SJSA1 (cell line): Measurements from ENCODE around the gene MRAP2. TPM values are rescaled to one million over a fixed set of nuclear protein-coding genes. Genes with fewer than 3 reads are reported as not detected.
"Not testable (repeated sequence)": the region's sequence is repeated elsewhere in the genome, so short reads cannot be mapped to it uniquely, and the experiment has no call there.

Source experiments
- DNase-seq, 2 experiments: peaks; one replicate each; pipeline ENCODE4 v3.0.0-alpha.2; 2015 to 2020; ENCODE audit warnings: low spot score in 2 of 2, low read depth in 1 of 2
- H3K27ac ChIP-seq: fragments of 250-450 bp; sonication (Bioruptor Pico); 2 replicates; pipeline ENCODE4 v1.5.1; 2020; ENCODE audit warnings: mild to moderate bottlenecking, moderate library complexity
- H3K27me3 ChIP-seq: fragments of 250-450 bp; sonication (Bioruptor Pico); replicated peaks from 2 replicates; pipeline ENCODE4 v1.5.1; 2020; ENCODE audit warnings: mild to moderate bottlenecking, moderate library complexity
- H3K36me3 ChIP-seq: fragments of 250-450 bp; sonication (Bioruptor Pico); 2 replicates; pipeline ENCODE4 v1.5.1; 2020; ENCODE audit warnings: mild to moderate bottlenecking
- H3K4me1 ChIP-seq: fragments of 250-450 bp; sonication (Bioruptor Pico); replicated peaks from 2 replicates; pipeline ENCODE4 v1.6.1; 2021; ENCODE audit warnings: mild to moderate bottlenecking
- H3K4me3 ChIP-seq: fragments of 250-450 bp; sonication (Bioruptor Pico); 2 replicates; pipeline ENCODE4 v1.5.1; 2020; ENCODE audit warnings: mild to moderate bottlenecking
- H3K9me3 ChIP-seq: fragments of 250-450 bp; sonication (Bioruptor Pico); replicated peaks from 2 replicates; pipeline ENCODE4 v1.5.1; 2020; ENCODE audit warnings: mild to moderate bottlenecking
- total RNA-seq: library from RNA; depleted of rRNA; stranded (reverse); fragments of >200 nt; shearing (Covaris generic); gene quantifications from 2 replicates; pipeline ENCODE4 v1.2.3, GENCODE V29; 2014

MRAP2 gene
- total RNA-seq, 1 experiment from 2014 or later: not detected

DNA sequence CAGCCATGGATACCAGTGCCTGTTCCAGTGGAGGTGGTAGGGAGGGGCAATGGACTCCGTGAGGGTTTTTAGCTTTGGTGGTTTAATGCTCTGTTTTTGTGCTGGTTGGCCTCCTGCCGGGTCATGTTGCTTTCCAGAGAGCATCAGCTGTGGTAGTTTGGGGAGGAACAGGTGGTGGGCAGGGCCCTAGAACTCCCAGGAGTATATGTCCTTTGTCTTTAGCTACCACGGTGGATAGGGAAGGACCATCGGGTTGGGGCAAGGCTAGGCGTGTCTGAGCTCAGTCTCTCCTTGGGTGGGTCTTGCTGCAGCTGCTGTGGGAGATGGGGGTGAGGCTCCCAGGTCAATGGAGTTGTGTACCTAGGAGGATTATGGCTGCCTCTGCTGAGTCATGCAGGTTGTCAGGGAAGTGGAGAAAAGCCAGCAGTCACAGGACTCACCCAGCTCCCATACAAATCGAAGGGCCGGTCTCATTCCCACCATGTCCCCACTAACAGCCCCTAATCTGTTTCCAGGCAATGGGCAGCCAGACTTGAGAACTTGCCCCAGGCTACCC lies 38.9 kb downstream of the MRAP2 start:
- no peak overlapping the region for H3K27ac ChIP-seq
- H3K27me3 ChIP-seq: no peaks in the 10 kb centered on the region
- no peaks in the 10 kb centered on the region for H3K4me1 ChIP-seq
- H3K36me3 ChIP-seq: no peaks in the 10 kb centered on the region
- H3K4me3 ChIP-seq: no peak overlapping the region
- DNase-seq: no peak
- H3K9me3 ChIP-seq: no peaks in the 10 kb centered on the region

DNA sequence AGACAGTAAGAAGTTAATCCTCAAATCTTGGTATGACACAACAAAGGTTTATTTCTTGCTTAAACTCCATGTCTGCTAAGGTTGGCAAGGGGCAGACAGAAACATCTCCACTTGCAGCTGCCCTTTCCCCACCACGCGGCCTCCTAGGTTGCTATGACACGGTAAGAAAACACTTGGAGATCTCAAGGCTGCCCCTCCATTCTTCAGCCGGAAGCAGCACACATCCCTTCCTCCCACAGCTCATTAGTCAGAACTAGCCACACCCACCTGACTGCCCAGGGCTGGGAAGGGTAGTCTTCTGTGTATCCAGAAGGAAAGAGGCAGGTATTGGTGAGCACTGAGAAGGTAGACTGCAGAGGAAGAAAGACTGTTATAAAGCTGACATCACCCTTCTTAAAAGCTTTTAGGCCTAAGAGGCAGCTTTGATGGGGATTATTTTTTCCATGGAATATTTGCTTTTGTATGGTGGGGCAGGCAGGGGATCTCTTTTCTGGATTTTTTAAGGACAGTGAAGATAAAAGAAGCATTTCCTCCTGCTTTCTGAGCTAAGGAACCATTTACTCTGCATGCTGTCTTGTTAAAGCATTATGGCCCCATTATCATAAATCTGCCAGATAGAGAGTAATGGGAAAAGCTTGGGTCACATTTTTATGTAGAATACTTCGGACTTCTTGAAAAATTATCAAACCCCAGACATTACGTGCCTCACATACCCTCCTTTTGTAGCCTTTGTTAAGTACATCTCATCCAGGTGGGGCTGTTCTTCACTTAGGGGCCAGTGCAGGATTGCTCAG lies 41.6 kb downstream of the MRAP2 start:
- no peaks in the 10 kb centered on the region for H3K9me3 ChIP-seq
- DNase-seq: no peak
- H3K27me3 ChIP-seq: no peaks in the 10 kb centered on the region
- H3K4me3 ChIP-seq: no peak overlapping the region
- H3K36me3 ChIP-seq: no peaks in the 10 kb centered on the region
- H3K27ac ChIP-seq: no peak overlapping the region
- no peaks in the 10 kb centered on the region for H3K4me1 ChIP-seq

DNA sequence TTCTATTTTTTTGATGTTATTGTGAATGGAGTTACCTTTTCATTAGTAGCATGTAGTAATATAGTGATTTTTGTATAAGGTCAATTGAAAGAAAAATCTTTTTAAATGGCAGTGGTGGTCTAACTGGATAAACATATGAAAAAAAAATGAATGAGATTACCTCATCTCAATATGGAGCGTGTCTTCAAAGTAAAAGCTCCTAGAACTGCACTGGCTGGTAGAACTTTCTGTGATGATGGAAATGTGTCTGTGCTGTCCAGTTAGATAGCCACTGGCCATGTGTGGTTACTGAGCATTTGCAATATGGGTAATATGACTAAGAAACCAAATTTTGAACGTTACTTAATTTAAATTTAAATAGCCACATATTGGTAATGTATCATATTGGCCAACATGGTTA lies 44.1 kb downstream of the MRAP2 start:
- Histone ChIP-seq H3K36me3 (no peaks in the 10 kb centered on the region), H3K9me3 (no peaks in the 10 kb centered on the region), H3K27ac (no peak overlapping the region), H3K4me3 (no peak overlapping the region), H3K4me1 (no peaks in the 10 kb centered on the region), H3K27me3 (no peaks in the 10 kb centered on the region)
- no peak for DNase-seq

DNA sequence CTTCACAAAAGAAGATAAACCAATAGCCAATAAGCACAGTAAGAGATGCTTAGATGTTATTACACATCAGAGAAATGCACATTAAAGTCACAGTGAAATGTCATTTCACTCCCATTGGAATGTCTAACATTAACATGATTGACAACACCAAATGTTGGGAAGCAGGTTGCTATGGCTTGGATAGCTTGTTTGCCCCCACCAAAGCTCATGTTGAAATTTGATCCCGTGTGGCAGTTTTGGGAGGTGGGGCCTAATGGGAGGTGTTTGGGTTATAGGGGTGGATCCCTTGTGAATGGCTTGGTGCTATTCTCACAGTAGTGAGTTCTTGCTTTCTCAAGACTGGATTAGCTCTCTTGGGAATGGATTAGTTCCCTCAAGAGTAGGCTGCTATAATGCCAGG lies 44.8 kb downstream of the MRAP2 start:
- Histone ChIP-seq H3K36me3 (no peaks in the 10 kb centered on the region), H3K27ac (no peak overlapping the region), H3K9me3 (no peaks in the 10 kb centered on the region), H3K4me3 (no peak overlapping the region), H3K27me3 (no peaks in the 10 kb centered on the region), H3K4me1 (no peaks in the 10 kb centered on the region)
- no peak for DNase-seq

DNA sequence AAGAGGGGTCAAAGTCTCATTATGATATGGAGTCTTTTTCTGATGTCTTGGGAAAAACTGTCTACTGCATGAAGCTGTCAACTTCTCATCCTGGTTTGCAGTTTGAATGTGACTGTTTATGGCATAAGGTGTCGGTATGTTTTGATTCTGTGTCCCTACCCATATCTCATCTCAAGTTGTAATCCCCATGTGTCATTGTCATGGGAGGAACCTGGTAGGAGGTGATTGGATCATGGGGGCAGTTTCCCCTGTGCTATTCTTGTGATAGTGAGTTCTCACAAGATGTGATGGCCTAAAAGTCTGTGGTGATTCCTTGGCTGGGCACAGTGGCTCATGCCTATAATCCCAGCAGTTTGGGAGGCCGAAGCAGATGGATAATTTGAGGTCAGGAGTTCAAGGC lies 47.6 kb downstream of the MRAP2 start:
- no peaks in the 10 kb centered on the region for H3K36me3 ChIP-seq
- no peak overlapping the region for H3K27ac ChIP-seq
- H3K4me3 ChIP-seq: no peak overlapping the region
- no peaks in the 10 kb centered on the region for H3K9me3 ChIP-seq
- H3K27me3 ChIP-seq: no peaks in the 10 kb centered on the region; the same call in 1 of the 2 replicates
- DNase-seq: no peak
- no peaks in the 10 kb centered on the region for H3K4me1 ChIP-seq

DNA sequence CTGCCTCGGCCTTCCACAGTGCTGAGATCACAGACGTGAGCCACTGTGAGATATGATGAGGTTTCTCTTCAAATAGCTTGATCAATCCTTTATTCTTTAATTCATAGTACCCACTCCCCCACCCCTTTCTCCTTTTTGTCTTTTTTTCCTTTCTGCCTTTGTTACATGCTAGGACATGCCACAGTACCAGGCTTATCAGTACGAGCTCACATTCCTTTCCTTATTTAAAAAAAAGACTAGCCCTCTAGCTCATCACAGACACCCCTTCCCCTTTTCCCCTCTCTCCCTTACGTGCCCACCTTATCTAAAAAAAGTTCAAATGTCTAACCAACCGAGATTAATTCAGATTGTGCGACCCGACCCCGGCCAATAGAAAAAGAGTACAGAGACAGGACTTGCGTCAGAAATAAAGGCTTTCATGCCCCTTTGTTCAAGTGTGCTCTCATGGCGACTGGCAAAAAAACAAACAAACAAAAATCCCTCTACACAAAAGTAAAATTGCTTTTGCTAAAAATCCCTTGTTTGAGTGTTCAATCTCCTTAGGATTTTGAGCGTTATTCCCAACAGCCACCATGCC lies 49.2 kb downstream of the MRAP2 start:
- Histone ChIP-seq H3K36me3 (no peaks in the 10 kb centered on the region), H3K27me3 (no peaks in the 10 kb centered on the region; the same call in 1 of the 2 replicates), H3K27ac (no peak overlapping the region), H3K9me3 (no peaks in the 10 kb centered on the region), H3K4me1 (no peaks in the 10 kb centered on the region), H3K4me3 (no peak overlapping the region)
- DNase-seq: no peak

DNA sequence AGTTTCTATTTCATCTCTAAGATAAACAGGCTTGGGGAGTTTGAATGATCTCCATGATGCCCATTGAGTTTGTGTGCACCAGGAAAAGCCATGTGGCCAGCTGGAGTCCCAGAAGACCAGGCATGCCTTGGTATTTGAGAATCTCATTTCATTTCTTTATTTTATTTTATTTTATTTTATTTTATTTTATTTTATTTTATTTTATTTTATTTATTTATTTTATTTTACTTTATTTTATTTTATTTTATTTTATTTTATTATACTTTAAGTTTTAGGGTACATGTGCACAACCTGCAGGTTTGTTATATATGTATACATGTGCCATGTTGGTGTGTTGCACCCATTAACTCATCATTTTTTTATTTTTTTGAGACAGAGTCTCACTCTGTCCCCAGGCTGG lies 51.1 kb downstream of the MRAP2 start:
- H3K36me3 ChIP-seq, H3K4me1 ChIP-seq, H3K27ac ChIP-seq, H3K27me3 ChIP-seq, H3K4me3 ChIP-seq, DNase-seq, H3K9me3 ChIP-seq: not testable (repeated sequence)

DNA sequence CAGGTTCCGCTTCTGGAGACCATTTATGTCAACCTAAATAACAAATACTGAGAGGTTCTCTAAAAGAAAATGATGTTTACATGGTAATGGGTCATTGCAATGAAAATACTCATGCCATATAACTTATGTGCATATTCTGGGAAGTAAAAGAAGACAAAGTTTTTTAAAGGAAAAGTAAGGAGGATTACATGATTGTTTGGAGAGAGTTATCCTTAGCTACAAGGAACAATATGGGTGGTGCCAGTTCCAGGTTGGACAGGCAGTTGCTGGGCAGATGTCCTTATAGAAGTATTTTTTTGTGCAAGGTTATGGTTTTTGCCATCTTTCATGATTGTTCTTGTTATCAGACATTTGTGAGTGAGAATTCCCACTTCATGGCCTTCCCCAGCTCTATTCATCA lies 52.5 kb downstream of the MRAP2 start:
- Histone ChIP-seq H3K36me3 (no peaks in the 10 kb centered on the region), H3K4me1 (no peaks in the 10 kb centered on the region)

DNA sequence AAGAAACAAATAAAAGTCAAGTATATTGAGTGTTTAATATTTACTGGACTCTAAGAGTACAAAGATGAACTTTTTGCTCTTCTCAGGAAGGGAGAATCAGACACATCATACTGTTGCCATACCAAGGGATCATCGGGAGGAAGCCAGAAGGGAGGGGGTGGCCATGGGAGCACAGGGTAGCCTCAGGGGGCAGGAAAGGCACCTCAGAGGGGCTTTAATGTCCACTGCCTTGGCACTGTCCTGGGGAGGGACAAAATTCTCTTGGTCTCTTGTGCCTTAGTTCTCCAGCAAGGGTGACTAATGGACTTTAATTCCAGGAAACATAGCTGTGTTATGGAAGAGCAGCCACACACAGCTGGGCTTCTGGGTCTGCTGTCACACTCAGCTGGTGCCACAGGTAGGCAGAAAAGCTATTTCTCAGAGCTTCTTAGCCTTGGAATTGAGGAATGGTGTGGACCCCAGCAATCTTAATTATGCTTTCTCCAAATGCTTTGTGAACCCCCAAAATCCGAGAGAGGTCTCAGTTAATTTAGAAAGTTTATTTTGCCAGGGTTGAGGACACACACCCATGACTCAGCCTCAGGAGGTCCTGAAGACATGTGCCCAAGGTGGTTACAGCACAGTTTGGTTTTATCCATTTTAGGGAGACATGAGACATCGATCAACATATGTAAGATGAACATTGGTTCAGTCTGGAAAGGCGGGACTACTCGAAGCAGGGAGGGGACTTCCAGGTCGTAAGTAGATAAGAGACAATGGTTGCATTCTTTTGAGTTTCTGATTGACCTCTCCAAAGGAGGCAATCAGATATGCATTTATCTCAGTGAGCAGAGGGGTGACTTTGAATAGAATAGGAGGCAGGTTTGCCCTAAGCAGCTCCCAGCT lies 53.2 kb downstream of the MRAP2 start:
- H3K36me3 ChIP-seq: no peaks in the 10 kb centered on the region

More for the DNA sequence above, 52.5 kb downstream of the MRAP2 start:
- no peaks in the 10 kb centered on the region; the same call in 1 of the 2 replicates for H3K27me3 ChIP-seq
- H3K9me3 ChIP-seq: no peaks in the 10 kb centered on the region
- no peak overlapping the region for H3K4me3 ChIP-seq
- no peak for DNase-seq
- H3K27ac ChIP-seq: no peak overlapping the region

DNA sequence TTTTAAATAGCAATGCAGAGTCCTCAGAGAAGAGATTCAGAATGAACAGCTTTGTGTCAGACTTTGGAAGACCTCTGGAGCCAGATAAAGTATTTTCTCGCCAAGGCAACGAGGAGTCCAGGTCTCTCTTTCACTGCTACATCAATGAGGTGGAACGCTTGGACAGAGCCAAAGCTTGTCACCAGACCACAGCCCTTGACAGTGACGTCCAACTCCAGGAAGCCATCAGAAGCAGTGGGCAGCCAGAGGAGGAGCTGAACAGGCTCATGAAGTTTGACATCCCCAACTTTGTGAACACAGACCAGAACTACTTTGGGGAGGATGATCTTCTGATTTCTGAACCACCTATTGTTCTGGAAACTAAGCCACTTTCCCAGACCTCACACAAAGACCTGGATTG lies 55.5 kb downstream of the MRAP2 start:
- no peak for DNase-seq

More for the DNA sequence above, 53.2 kb downstream of the MRAP2 start:
- H3K4me3 ChIP-seq: no peak overlapping the region
- H3K9me3 ChIP-seq: no peaks in the 10 kb centered on the region
- no peaks in the 10 kb centered on the region; the same call in 1 of the 2 replicates for H3K27me3 ChIP-seq
- no peak overlapping the region for H3K27ac ChIP-seq
- H3K4me1 ChIP-seq: no peaks in the 10 kb centered on the region
- no peak for DNase-seq

DNA sequence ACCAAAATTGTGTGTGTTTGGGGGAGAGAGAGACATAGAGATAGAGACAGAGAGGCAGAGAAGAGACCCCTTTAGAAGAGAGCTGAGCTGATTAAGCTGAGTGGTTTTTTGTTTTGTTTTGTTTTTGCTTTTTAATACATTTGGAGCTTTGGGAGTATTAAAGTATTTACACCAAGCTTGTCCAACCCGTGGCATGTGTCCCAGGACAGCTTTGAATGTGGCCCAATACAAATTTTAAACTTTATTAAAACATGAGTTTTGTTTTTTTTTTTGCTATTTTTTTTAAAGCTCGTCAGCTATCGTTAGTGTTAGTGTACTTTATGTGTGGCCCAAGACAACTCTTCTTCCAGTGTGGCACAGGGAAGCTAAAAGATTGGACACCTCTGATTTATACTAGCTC lies 56.0 kb downstream of the MRAP2 start:
- H3K36me3 ChIP-seq: no peaks in the 10 kb centered on the region

More for the DNA sequence above, 55.5 kb downstream of the MRAP2 start:
- H3K27ac ChIP-seq: no peak overlapping the region
- no peak overlapping the region for H3K4me3 ChIP-seq
- no peaks in the 10 kb centered on the region for H3K36me3 ChIP-seq
- no peaks in the 10 kb centered on the region; the same call in 1 of the 2 replicates for H3K27me3 ChIP-seq
- H3K4me1 ChIP-seq: no peaks in the 10 kb centered on the region
- no peaks in the 10 kb centered on the region for H3K9me3 ChIP-seq

DNA sequence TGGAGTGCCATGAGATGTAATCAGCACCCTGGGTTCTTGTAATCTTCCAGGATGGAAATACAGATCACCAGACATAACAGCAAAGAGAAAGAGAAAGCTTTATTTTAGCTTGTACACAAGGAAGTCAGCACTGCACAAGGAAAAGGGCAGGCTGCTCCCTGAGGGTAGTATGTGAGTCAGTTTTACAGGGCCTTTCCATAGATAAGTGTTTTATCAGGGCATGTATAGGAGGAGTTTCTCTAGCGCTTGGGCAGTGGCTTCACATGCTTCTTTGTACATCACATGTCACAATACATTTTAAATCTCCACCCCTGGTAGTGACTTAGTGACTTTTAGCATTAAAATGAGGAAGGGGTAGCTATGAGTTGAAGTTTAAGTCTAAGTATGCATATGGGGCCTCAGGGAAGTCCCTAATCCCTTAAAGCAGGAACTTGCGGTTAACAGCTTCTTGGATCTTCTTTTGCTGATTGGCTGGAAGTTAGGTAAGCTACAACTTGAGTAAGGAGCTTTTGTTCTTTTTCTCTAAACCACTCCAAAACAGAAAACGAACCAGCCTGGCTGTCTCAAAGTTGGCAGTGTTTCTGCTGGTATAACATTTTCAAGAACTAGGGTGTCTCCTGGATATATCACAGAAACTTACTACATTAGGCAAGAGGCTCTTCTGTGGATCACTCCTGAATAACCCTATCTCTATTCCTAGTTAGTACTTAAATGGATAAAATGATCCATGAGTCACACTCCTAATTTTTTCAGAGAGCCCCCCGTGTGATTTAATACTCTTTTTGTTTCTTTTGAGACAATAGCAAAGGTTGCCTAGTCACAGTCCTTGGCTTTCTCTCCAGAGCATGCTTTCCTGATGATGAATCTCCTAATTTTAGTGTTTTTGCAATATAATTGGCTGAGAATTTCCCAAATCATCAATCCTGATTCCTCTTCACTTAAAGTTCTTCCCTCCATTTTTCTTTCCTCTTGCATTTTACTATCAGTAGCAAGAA lies 60.2 kb downstream of the MRAP2 start:
- H3K36me3 ChIP-seq: no peaks in the 10 kb centered on the region
- no peak overlapping the region for H3K4me3 ChIP-seq
- no peak for DNase-seq
- no peaks in the 10 kb centered on the region for H3K4me1 ChIP-seq
- no peak overlapping the region for H3K27ac ChIP-seq
- H3K9me3 ChIP-seq: no peaks in the 10 kb centered on the region
- no peaks in the 10 kb centered on the region for H3K27me3 ChIP-seq

More for the DNA sequence above, 56.0 kb downstream of the MRAP2 start:
- Histone ChIP-seq H3K4me3 (no peak overlapping the region), H3K9me3 (no peaks in the 10 kb centered on the region), H3K27ac (no peak overlapping the region), H3K4me1 (no peaks in the 10 kb centered on the region), H3K27me3 (no peaks in the 10 kb centered on the region)
- no peak for DNase-seq

DNA sequence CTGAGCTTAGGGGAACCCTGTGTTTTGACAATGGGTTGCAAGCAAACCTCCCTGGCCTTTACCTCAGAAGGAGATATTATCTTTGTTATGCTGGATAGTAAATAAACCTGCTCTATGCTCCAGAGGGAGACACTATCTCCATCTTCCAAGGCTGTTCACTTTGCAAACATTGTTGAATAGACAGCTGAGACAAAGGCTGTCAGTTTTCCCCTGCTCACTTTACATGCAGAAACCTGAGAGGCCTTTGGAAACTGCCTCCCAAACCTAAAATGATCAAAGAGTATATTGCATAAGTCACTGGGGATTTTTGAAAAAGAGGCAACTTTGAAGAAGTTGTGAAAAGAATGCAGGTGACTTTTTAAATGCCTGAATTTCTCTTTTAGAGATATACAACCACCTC lies 61.6 kb downstream of the MRAP2 start:
- no peak for DNase-seq
- Histone ChIP-seq H3K4me3 (no peak overlapping the region), H3K4me1 (no peaks in the 10 kb centered on the region), H3K36me3 (no peaks in the 10 kb centered on the region), H3K27ac (no peak overlapping the region), H3K27me3 (no peaks in the 10 kb centered on the region), H3K9me3 (no peaks in the 10 kb centered on the region)
